GM23338 (cell line): ENCODE measurements around the gene DYNLL2. TPM values are rescaled to one million over a fixed set of nuclear protein-coding genes. Genes with fewer than 3 reads are reported as not detected.
"Not testable (repeated sequence)": the region's sequence is repeated elsewhere in the genome, so short reads cannot be mapped to it uniquely, and the experiment has no call there.

Source experiments
- ATAC-seq: fragments of 200-7000 bp; cut with Tn5 transposase; 3 replicates; pipeline ENCODE4 v1.9.1; 2020
- DNase-seq: peaks from one replicate; pipeline ENCODE4 v3.0.0-alpha.2; 2015; ENCODE audit warnings: low spot score
- H2AFZ ChIP-seq: fragments of 200-600 bp; sonication (generic); 2 replicates; pipeline ENCODE4 v1.8.0; 2016; ENCODE audit warnings: antibody characterized with exemption, mild to moderate bottlenecking, moderate library complexity
- H3F3A ChIP-seq: fragments of 200-600 bp; sonication (generic); replicated peaks from 2 replicates; pipeline ENCODE4 v1.8.0; 2017; ENCODE audit warnings: antibody characterized with exemption, mixed run types, low read depth
- H3K27ac ChIP-seq: fragments of 200-600 bp; sonication (generic); 2 replicates; pipeline ENCODE4 v1.6.1; 2016; ENCODE audit warnings: low read depth
- H3K27me3 ChIP-seq: fragments of 200-600 bp; sonication (generic); 2 replicates; pipeline ENCODE4 v1.8.0; 2016; ENCODE audit warnings: mild to moderate bottlenecking, mixed run types, moderate library complexity; ENCODE audit not compliant: insufficient read depth
- H3K36me3 ChIP-seq: fragments of 200-600 bp; sonication (generic); 2 replicates; pipeline ENCODE4 v1.8.0; 2016; ENCODE audit warnings: mild to moderate bottlenecking; ENCODE audit not compliant: insufficient read depth
- H3K4me1 ChIP-seq: fragments of 200-600 bp; sonication (generic); 2 replicates; pipeline ENCODE4 v1.8.0; 2016; ENCODE audit warnings: mild to moderate bottlenecking, moderate library complexity; ENCODE audit not compliant: insufficient read depth
- H3K4me2 ChIP-seq: fragments of 200-600 bp; sonication (generic); 2 replicates; pipeline ENCODE4 v1.7.1; 2017; ENCODE audit warnings: mixed run types
- H3K4me3 ChIP-seq: fragments of 200-600 bp; sonication (generic); 2 replicates; pipeline ENCODE4 v1.6.1; 2016; ENCODE audit warnings: mixed run types
- H3K79me2 ChIP-seq: fragments of 200-600 bp; sonication (generic); replicated peaks from 2 replicates; pipeline ENCODE4 v1.8.0; 2017; ENCODE audit warnings: mild to moderate bottlenecking; ENCODE audit not compliant: insufficient read depth
- H3K9me2 ChIP-seq: fragments of 200-600 bp; sonication (generic); 2 replicates; pipeline ENCODE4 v1.8.0; 2017; ENCODE audit not compliant: insufficient read depth
- H4K20me1 ChIP-seq: fragments of 200-600 bp; sonication (generic); replicated peaks from 2 replicates; pipeline ENCODE4 v1.8.0; 2017; ENCODE audit warnings: mild to moderate bottlenecking; ENCODE audit not compliant: insufficient read depth
- H3K27ac Mint-ChIP-seq: 2 replicates; pipeline ENCODE4 v1.8.0; 2020; ENCODE audit warnings: inconsistent platforms, mild to moderate bottlenecking, moderate library complexity, mixed read lengths
- H3K27me3 Mint-ChIP-seq: 3 replicates; pipeline ENCODE4 v1.8.0; 2022; ENCODE audit warnings: low read depth, mild to moderate bottlenecking, moderate library complexity, mixed read lengths, inconsistent platforms; ENCODE audit not compliant: insufficient read depth, poor library complexity
- H3K36me3 Mint-ChIP-seq: 3 replicates; pipeline ENCODE4 v1.8.0; 2021; ENCODE audit warnings: low read depth, mild to moderate bottlenecking, inconsistent platforms, moderate library complexity, mixed read lengths
- H3K4me1 Mint-ChIP-seq: 3 replicates; pipeline ENCODE4 v1.8.0; 2020; ENCODE audit warnings: mild to moderate bottlenecking, inconsistent platforms, mixed read lengths
- H3K4me3 Mint-ChIP-seq: 3 replicates; pipeline ENCODE4 v1.8.0; 2021; ENCODE audit warnings: moderate library complexity, mild to moderate bottlenecking, inconsistent platforms, mixed read lengths
- H3K9me3 Mint-ChIP-seq: 3 replicates; pipeline ENCODE4 v1.8.0; 2020; ENCODE audit warnings: moderate library complexity, mild to moderate bottlenecking, inconsistent platforms, mixed read lengths
- CREB1 ChIP-seq: fragments of 250-450 bp; sonication (Bioruptor Pico); IDR thresholded peaks from 2 replicates; pipeline ENCODE4 v1.5.0; 2020; ENCODE audit warnings: low read depth, mild to moderate bottlenecking, moderate library complexity
- CTCF ChIP-seq, 2 experiments: fragments of 200-600 bp in 1 of 2; sonication (generic) in 1 of 2; conservative IDR thresholded peaks; 2 replicates each; pipeline versions ENCODE4 v1.5.1 to v1.6.1; 2016 to 2017; ENCODE audit warnings: antibody characterized with exemption in 2 of 2, low read depth in 2 of 2, mild to moderate bottlenecking in 2 of 2, moderate library complexity in 1 of 2
- EZH2 ChIP-seq: fragments of 200-600 bp; sonication (generic); IDR thresholded peaks from one replicate; pipeline ENCODE4 v1.8.0; 2017; ENCODE audit warnings: antibody characterized with exemption, mild to moderate bottlenecking, low read depth; ENCODE audit not compliant: unreplicated experiment
- JUNB ChIP-seq: IDR thresholded peaks from one replicate; pipeline ENCODE4 v1.6.1; 2016; ENCODE audit warnings: antibody characterized with exemption; ENCODE audit not compliant: unreplicated experiment
- NANOG ChIP-seq: IDR thresholded peaks from 2 replicates; pipeline ENCODE4 v1.6.1; 2016; ENCODE audit warnings: antibody characterized with exemption, borderline replicate concordance
- STAT1 ChIP-seq: IDR thresholded peaks from one replicate; pipeline ENCODE4 v1.6.1; 2016; ENCODE audit warnings: antibody characterized with exemption; ENCODE audit not compliant: unreplicated experiment
- ZNF114 ChIP-seq: fragments of 250-450 bp; sonication (Bioruptor Pico); IDR thresholded peaks from 2 replicates; pipeline ENCODE4 v1.5.0; 2020; ENCODE audit warnings: mild to moderate bottlenecking, moderate library complexity
- ZNF462 ChIP-seq: fragments of 250-450 bp; sonication (Bioruptor Pico); IDR thresholded peaks from 2 replicates; pipeline ENCODE4 v1.5.0; 2020; ENCODE audit warnings: mild to moderate bottlenecking, moderate library complexity
- polyA plus RNA-seq: library from polyadenylated mRNA; unstranded; fragments of >200 nt; fragmentation: Nextera tagmentation; extraction: Ambion mirVana; gene quantifications from 2 replicates; pipeline ENCODE4 v1.2.1, GENCODE V29; 2016
- total RNA-seq: library from RNA; depleted of rRNA; stranded (reverse); fragments of >200 nt; shearing (Covaris generic); gene quantifications from 2 replicates; pipeline ENCODE4 v1.2.3, GENCODE V29; 2014
- TF ChIP-seq, protein P1 (sequence below): IDR thresholded peaks from 2 replicates; pipeline ENCODE4 v1.6.1; 2016; ENCODE audit warnings: antibody characterized with exemption

The DYNLL2 gene
- total and polyA plus RNA-seq, 2 experiments from 2014 or later: 5.1 to 30.0 TPM

DNA sequence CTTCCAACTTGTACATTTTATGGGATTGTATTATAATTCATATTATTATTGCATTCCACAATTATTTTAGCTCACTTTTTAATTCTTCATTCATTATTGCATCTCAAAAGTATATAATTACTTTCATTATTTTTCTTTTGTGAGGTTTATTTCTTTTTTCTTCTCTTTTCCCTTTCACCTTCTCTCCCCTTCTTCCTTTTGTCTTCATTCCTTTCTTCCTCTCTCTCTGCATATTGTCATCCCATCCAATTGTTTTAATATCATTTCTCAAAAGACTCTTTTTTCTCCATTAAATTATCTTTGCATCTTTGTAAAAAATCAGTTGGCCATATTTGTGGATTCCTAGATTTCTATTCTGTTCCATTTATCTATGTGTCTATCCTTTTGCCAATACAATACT, 17.3 kb downstream of the DYNLL2 start (continued):
- TF ChIP-seq ZNF462 (CRISPR knock-in tag) (no peak), NANOG (no peak), STAT1 (no peak), EZH2 (no peak), ZNF114 (CRISPR knock-in tag) (no peak)

DNA sequence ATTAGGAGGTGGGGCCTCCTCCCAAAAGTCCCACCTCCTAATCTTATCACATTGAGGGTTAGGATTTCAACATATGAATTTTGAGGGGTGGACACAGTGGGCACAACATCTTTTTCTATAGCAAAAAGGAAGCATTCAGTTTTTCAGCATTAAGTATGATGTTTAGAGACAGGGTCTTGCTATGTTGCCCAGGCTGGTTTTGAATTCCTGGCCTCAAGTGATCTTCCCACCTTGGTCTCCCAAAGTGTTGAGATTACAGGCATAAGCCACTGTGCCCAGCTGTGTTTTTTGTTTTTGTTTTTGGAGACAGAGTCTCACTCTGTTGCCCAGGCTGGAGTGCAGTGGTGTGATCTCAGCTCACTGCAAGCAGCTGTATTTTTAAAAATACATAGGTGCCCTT, 18.7 kb downstream of the DYNLL2 start:
- H3K4me2 ChIP-seq, H2AFZ ChIP-seq, H3K79me2 ChIP-seq, H3K9me3 Mint-ChIP-seq, H3K27me3 ChIP-seq, H3K4me3 ChIP-seq, H3K27ac ChIP-seq, H3K27me3 Mint-ChIP-seq, H3K36me3 Mint-ChIP-seq, H3K9me2 ChIP-seq, H4K20me1 ChIP-seq, H3K4me1 ChIP-seq, DNase-seq, H3K4me3 Mint-ChIP-seq, H3K27ac Mint-ChIP-seq, H3K36me3 ChIP-seq, H3F3A ChIP-seq, ATAC-seq, H3K4me1 Mint-ChIP-seq: not testable (repeated sequence)

DNA sequence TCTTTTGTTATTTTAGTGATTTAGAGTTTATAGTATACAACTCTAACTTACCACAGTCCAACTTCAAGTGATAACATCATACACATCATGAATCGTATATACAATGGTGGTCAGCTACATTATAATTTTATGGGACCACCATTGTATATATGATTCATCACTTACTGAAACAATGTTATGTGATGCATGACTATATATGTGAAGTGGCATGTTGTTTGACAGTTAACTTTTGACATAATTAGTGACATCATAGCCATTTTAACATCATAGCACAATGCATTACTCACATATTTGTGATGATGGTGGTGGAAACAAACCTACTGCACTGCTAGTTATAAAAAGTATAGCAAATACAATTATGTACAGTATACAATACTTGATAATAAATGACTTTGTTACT, 21.9 kb downstream of the DYNLL2 start:
- Mint-ChIP-seq H3K9me3 (no peaks in the 10 kb centered on the region), H3K27ac (no peak overlapping the region), H3K36me3 (no peaks in the 10 kb centered on the region), H3K4me1 (no peaks in the 10 kb centered on the region), H3K4me3 (no peak overlapping the region), H3K27me3 (no peaks in the 10 kb centered on the region)
- H3K9me2 ChIP-seq: no peaks in the 10 kb centered on the region
- H3F3A ChIP-seq: no peaks in the 10 kb centered on the region
- H3K4me3 ChIP-seq: no peak overlapping the region
- no peaks in the 10 kb centered on the region for H3K4me1 ChIP-seq
- H3K27ac ChIP-seq: no peak overlapping the region
- H3K36me3 ChIP-seq: no peaks in the 10 kb centered on the region
- no peaks in the 10 kb centered on the region for H4K20me1 ChIP-seq
- no peaks in the 10 kb centered on the region for H3K79me2 ChIP-seq
- H3K4me2 ChIP-seq: no peak overlapping the region
- H2AFZ ChIP-seq: no peak overlapping the region
- no peak for ATAC-seq
- no peak for DNase-seq
- no peaks in the 10 kb centered on the region for H3K27me3 ChIP-seq
- TF ChIP-seq ZNF114 (CRISPR knock-in tag): no peak
- TF ChIP-seq CTCF (conservative IDR thresholded peaks at IDR 0.05; ENCODE audit: low read depth in 2 of 2): no peak
- no peak for TF ChIP-seq JUNB
- no peak for TF ChIP-seq STAT1
- TF ChIP-seq, protein P1, sequence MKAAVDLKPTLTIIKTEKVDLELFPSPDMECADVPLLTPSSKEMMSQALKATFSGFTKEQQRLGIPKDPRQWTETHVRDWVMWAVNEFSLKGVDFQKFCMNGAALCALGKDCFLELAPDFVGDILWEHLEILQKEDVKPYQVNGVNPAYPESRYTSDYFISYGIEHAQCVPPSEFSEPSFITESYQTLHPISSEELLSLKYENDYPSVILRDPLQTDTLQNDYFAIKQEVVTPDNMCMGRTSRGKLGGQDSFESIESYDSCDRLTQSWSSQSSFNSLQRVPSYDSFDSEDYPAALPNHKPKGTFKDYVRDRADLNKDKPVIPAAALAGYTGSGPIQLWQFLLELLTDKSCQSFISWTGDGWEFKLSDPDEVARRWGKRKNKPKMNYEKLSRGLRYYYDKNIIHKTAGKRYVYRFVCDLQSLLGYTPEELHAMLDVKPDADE: no peak
- no peak for TF ChIP-seq NANOG
- no peak for TF ChIP-seq CREB1 (CRISPR knock-in tag)
